GM12873 (cell line): Measurements from ENCODE around the gene RGS17.

Experiments used
- CTCF ChIP-seq: IDR thresholded peaks from 2 replicates; pipeline ENCODE4 v1.5.1; 2012; ENCODE audit warnings: low read depth, mild to moderate bottlenecking, moderate library complexity, low read length, control low read depth; ENCODE audit not compliant: insufficient read depth; ENCODE audit errors: missing control alignments

Gene RGS17

GRCh38 chr6:153018355-153018754 is 112.7 kb downstream of the RGS17 start:
- TF ChIP-seq CTCF = no peak

- no peak for TF ChIP-seq CTCF
These were observed 114.2 kb downstream of the RGS17 start for GRCh38 chr6:153016846-153017245.

- no peak for TF ChIP-seq CTCF
These were observed 115.9 kb downstream of the RGS17 start for GRCh38 chr6:153015094-153015640.

- TF ChIP-seq CTCF = no peak
These were observed 117.6 kb downstream of the RGS17 start for GRCh38 chr6:153013438-153013837.

GRCh38 chr6:153012856-153013255 is 118.2 kb downstream of the RGS17 start:
- no peak for TF ChIP-seq CTCF

- TF ChIP-seq CTCF = no peak
These were observed 127.8 kb downstream of the RGS17 start for GRCh38 chr6:153003366-153003690.

GRCh38 chr6:153002613-153003365 is 128.3 kb downstream of the RGS17 start, which contains the start of gene MTRF1L:
MTRF1L (minus strand) TSS chr6:153002709; CDS start chr6:153002685, 24 bp downstream.
- TF ChIP-seq CTCF = no peak
